Measurements from ENCODE around the gene NEURL3. TPM values are rescaled to one million over a fixed set of nuclear protein-coding genes. Genes with fewer than 3 reads are reported as not detected.

NEURL3 gene
- total RNA-seq, 2 donors from 2014 or later: 0.14 TPM; not detected in 1

DNA sequence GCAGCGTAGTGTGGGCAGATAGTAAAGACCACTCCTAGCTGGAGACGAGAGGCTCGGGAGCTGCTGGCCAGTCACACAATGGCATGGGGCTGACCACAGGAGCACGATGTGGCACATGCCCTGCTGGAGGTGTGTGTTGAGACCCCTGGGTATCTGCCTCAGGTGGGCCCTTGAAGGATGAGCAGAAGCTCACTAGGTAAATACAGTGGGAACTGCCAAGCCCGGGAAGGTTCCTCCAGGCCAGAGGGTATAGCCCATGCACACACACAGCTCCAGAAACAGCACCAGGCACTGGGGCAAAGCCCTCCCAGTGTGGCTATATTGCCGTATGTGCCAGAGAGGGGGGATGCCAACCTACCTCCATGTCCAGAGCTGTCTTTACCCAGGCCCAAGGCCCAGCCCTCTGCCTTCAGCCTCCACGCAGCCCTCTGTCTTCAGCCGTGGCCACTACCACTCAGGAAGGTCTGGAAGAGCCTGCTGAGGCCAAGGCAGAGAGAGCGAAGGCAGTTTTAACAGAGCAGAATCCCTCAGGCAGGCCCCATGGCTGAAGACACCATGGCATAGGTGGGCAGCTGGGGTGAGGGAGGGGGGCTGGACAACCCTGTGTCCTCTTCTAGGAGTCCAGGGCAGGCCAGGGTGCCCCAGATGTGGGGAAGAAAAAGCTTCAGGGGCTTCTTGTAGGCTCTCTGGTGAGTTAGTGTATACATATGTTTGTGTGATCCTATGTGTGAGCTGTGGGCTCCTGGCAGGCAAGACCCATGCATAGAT, 24.4 kb upstream of the NEURL3 start:
- intact Hi-C loops (cut with DNase I): no loop called here
- DNase-seq (ENCODE audit: low spot score): peak; percentile 58

GRCh38 chr2:96528700-96529375, 23.7 kb upstream of the NEURL3 start:
- peak; percentile 83 for DNase-seq (ENCODE audit: low spot score)
- intact Hi-C loops (cut with DNase I): no loop called here

DNA sequence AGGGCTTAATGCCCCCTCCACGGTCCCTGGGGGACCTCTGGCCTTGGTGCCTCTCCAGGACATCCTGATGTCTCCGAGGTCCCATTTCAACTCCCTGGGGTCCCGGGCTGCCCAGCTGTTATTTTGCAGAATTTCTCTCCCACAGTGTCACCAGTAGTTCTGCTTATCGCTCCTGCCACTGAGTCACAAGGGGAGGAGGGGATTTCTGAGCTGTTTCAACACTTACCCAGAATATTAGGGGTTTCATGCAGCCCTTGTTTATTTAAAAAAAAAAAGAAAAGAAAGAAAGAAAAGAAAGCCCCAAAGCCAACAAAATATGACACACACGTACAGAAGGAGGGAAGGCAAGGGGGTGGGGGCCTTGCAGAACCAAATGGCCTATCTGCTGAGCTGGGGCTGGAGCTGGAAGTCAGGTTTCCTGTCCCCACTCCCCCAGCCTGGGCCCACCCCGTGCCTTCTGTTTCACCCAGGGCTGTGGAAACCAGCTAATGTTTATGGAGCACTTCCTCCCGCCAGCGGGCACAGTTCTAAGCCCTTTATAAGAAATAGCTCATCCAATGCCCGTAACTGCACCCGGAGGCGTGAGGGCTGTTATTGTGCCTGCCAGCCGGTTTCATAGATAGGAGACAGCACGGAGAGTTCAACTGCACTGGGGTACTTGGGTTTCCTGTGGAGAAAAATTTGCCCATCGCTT, 23.0 kb upstream of the NEURL3 start:
- intact Hi-C loops (cut with DNase I): no loop called here
- peak; percentile 95 for DNase-seq (ENCODE audit: low spot score)

DNA sequence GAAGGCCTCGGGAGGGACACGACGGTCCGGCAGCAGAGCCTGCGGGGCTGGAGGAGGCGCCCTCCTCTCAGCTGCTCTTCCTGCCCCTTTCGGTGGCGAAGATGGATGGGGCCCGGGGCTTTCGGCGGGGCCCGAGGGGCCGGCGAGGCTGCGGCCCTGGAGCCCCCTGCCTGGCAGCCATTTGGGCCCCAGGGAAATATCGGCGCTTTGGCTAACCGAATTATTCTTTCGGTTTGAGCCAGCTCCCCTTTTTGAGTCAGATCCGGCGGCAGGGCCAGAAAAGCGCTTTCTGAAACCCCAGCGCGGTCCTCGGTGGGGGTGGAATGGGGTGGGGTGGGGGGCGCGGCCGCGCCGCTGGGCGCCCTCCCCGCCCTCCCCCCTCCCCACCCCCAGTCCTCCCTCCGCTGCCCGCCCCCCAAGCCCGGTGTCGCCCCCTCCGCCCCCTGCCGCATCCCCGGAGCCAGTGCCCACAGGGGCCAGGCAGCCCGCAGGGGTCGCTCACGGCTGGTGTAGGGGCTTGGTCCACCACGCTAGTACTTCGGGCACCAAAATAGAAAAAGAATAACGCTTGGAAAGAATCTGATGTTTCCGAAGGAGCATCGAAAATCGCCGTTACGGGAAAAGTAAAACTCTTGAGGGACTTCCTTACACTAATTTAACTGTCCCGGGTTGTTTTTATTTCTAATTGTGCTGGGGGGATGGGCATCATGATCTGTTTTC, 22.3 kb upstream of the NEURL3 start:
- peak; percentile 82 for DNase-seq (ENCODE audit: low spot score)
- intact Hi-C loops (cut with DNase I): no loop called here

GRCh38 chr2:96526615-96527285, 21.6 kb upstream of the NEURL3 start:
- intact Hi-C loops (cut with DNase I): no loop called here
- DNase-seq (ENCODE audit: low spot score): no peak

- intact Hi-C loops (cut with DNase I): no loop called here
- DNase-seq (ENCODE audit: low spot score): peak; percentile 64
Measured at GRCh38 chr2:96526101-96526591, 21.0 kb upstream of the NEURL3 start.

- intact Hi-C loops (cut with DNase I): no loop called here
- peak; percentile 48 for DNase-seq (ENCODE audit: low spot score)
Measured at GRCh38 chr2:96525211-96525507, 20.0 kb upstream of the NEURL3 start.

GRCh38 chr2:96524482-96525210, 19.5 kb upstream of the NEURL3 start:
- no peak for DNase-seq (ENCODE audit: low spot score)
- intact Hi-C loops (cut with DNase I): no loop called here

- DNase-seq (ENCODE audit: low spot score): peak; percentile 66
- intact Hi-C loops (cut with DNase I): no loop called here
Measured at GRCh38 chr2:96523659-96524481, 18.7 kb upstream of the NEURL3 start.

DNA sequence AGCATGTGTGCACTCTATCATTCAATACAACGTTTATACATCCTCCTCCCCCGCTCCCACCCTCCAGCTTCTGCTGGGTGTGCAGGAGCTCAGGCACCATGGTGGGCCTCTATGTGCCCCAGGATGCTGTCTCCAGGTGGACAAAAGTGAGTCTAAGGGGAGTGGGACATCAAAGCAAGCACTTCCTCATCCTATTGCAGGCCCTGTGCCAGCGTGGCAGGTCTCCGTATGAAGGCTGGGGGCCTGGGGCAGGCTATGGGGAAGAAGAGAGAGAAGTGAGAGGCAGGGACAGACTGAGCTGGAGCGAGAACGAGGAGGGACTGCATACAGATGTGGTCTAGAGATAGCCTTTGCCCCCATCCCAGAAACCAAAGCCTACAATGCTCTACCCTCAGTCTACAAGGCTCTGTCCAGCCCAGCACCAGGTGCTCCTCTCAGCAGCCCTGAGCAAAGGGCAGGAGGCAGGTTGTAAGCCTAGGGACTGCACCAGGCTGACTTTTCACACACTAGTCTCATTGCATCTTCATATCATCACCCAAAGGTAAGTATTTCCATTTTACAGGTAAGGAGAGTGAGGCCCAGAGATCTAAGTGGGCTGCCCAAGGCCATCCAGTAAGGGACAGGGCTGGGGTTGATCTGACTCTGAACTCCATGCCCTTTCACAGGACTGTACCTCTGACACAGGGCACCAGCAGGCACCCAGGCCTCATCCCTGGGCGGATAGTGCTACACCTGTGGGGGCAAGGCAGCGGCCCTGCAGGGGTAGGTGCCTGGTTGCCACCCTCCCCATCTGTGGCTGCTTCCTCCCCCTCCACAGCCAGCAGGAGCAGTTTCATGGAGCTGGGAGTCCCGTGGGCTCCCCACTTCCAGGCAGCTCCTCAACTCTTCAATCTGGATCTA, 17.4 kb upstream of the NEURL3 start:
- DNase-seq (ENCODE audit: low spot score): peak; percentile 72
- intact Hi-C loops (cut with DNase I): no loop called here

- intact Hi-C loops (cut with DNase I): no loop called here
- DNase-seq (ENCODE audit: low spot score): no peak
Measured at GRCh38 chr2:96521219-96521618, 16.1 kb upstream of the NEURL3 start.

DNA sequence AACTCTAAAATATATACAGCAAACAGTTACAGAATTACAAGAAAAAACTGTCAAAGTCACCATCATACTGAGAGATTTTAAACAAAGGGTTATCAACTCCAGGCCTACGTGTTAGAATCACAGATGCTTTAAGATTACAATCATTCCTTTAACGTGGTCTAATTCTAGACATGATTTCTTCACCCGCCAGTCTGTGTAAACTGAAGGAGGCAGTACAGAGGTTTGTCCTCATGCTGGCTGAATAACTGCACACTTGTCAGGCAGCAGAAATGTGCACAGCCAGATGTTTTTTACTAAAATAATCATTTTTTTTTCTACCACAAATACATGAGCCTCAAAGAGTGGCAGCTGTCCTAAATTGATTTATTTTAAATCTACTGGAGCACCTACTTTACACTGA, 15.5 kb upstream of the NEURL3 start:
- no peak for DNase-seq (ENCODE audit: low spot score)
- intact Hi-C loops (cut with DNase I): no loop called here

DNA sequence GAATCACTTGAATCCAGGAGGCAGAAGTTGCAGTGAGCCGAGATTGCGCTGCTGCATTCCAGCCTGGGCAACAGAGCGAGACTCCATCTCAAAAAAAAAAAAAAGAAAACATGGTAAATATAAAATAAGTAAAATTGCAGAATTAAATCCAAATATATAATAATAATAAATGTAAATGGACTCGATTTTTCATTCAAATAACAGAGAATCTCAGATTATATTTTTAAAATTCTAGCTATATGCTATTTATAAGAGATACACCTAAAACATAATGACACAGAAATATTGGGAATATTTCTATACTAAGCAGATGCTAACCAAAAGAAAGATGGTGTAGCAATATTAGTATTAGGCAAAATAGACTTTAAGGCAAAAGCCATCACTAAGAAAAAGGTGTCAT, 15.1 kb upstream of the NEURL3 start:
- no peak for DNase-seq (ENCODE audit: low spot score)
- intact Hi-C loops (cut with DNase I): no loop called here

DNA sequence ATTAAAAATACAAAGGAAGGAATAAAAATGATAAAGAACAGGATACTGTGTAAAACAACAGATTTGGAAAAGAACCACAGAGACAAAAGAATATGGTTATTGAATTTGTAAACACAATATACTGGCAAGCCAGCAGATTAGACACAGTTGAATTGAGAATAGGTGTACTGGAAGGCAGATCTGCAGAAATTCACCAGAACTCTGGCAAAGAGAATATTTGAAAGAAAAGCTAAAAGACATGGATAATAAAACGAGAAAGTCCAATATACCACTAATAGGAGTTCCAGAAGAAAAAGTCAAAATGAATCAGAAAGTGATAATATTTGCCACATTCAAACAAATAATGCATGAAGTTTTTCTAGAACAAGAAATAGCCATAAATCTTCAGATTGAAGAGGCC, 11.9 kb upstream of the NEURL3 start:
- intact Hi-C loops (cut with DNase I): no loop called here
- DNase-seq (ENCODE audit: low spot score): no peak

DNA sequence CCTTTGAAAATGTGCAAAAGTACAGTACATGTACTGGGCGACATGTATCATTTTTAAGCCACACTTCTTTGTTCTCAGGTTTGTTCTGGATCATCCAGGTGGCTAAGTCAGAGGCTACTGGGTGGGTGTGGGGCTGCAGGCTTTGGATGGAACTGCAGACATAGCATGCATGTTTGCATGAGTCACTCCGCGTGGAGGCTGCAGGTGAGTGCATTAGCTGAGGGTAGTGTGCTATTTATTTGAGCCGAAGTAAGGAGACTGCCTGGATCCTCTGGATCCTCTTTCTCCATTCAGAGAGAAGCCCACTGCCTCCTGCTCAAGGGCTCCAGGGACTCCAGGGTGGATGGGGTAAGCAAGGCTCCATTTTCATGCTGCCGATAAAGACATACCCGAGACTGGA, 9.4 kb upstream of the NEURL3 start:
- intact Hi-C loops (cut with DNase I): loop anchor here in 1 of 2 donors (5.0 kb wide), 1 partner anchor 1483 kb away; the partner anchor contains the start of gene TMEM131

DNA sequence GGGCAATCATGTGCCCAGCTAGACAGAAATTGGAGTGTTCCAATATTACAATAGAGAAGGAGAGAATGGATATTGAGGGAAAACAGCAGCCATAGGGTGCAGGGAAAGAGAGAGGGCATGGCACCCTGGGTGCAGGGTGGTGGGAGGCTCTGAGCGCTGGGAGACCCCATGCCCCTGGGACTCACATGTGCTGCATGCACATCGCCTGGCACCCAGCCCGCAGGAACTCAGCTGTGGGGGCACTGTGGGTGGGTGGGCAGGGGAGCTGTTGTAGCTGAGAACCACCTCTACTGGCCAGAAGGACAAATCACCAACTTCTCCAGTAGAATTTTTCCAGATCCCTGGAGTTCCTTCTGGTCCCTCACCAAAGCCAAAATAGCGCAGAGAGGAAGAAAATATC, 7.2 kb upstream of the NEURL3 start:
- intact Hi-C loops (cut with DNase I): loop anchor here in 1 of 2 donors (5.0 kb wide), 1 partner anchor 1485 kb away; the partner anchor contains the start of gene TMEM131
- DNase-seq (ENCODE audit: low spot score): peak; percentile 54

More for the DNA sequence above, 9.4 kb upstream of the NEURL3 start:
- DNase-seq (ENCODE audit: low spot score): peak; percentile 26

Data from posterior vena cava (tissue), 2 donors.